GM21723 (cell line): Measurements from ENCODE around the gene FANCL.
"Not testable (repeated sequence)": the region's sequence is repeated elsewhere in the genome, so short reads cannot be mapped to it uniquely, and the experiment has no call there.

Experiments used
- ATAC-seq: cut with Tn5 transposase; IDR thresholded peaks from one replicate; pipeline ENCODE4 v1.9.1; 2021; ENCODE audit warnings: mild to moderate bottlenecking, moderate library complexity; ENCODE audit not compliant: unreplicated experiment

FANCL gene

GRCh38 chr2:58155160-58155778, 85.9 kb downstream of the FANCL start:
- ATAC-seq, result no peak

GRCh38 chr2:58146707-58147106, 94.4 kb downstream of the FANCL start:
- ATAC-seq, result no peak

- not testable (repeated sequence) for ATAC-seq
These were observed 95.4 kb downstream of the FANCL start for GRCh38 chr2:58145769-58146168.

GRCh38 chr2:58140508-58141072, 100.5 kb downstream of the FANCL start:
- ATAC-seq, result no peak

- ATAC-seq, result no peak
These were observed 102.6 kb downstream of the FANCL start for GRCh38 chr2:58138396-58139030.

GRCh38 chr2:58137856-58138255, 103.3 kb downstream of the FANCL start:
- no peak for ATAC-seq

- ATAC-seq, result no peak
These were observed 103.9 kb downstream of the FANCL start for GRCh38 chr2:58137221-58137620.

GRCh38 chr2:58135861-58136260, 105.3 kb downstream of the FANCL start:
- ATAC-seq, result no peak

- ATAC-seq, result no peak
These were observed 107.7 kb downstream of the FANCL start for GRCh38 chr2:58133395-58133794.

GRCh38 chr2:58131191-58132011, 109.7 kb downstream of the FANCL start:
- ATAC-seq, result no peak

GRCh38 chr2:58130238-58130637, 110.9 kb downstream of the FANCL start:
- ATAC-seq, result no peak

- ATAC-seq, result no peak
These were observed 114.0 kb downstream of the FANCL start for GRCh38 chr2:58127111-58127510.

- no peak for ATAC-seq
These were observed 118.6 kb downstream of the FANCL start for GRCh38 chr2:58122540-58122939.

- ATAC-seq, result no peak
These were observed 119.1 kb downstream of the FANCL start for GRCh38 chr2:58122040-58122439.

- ATAC-seq, result no peak
These were observed 120.4 kb downstream of the FANCL start for GRCh38 chr2:58120626-58121229.

GRCh38 chr2:58113563-58113962, 127.6 kb downstream of the FANCL start:
- ATAC-seq, result not testable (repeated sequence)

- no peak for ATAC-seq
These were observed 130.4 kb downstream of the FANCL start for GRCh38 chr2:58110765-58111164.

- ATAC-seq, result no peak
These were observed 131.6 kb downstream of the FANCL start for GRCh38 chr2:58109481-58109880.
